B cell (primary cell): ENCODE measurements around the gene EPHB1. TPM values are rescaled to one million over a fixed set of nuclear protein-coding genes. Genes with fewer than 3 reads are reported as not detected.
"Not testable (repeated sequence)": the region's sequence is repeated elsewhere in the genome, so short reads cannot be mapped to it uniquely, and the experiment has no call there.

Experiments
- ATAC-seq: fragments of 200-7000 bp; cut with Tn5 transposase; one replicate; pipeline ENCODE4 v1.10.0; 2021; ENCODE audit warnings: low read depth, mild to moderate bottlenecking, moderate number of reproducible peaks, moderate library complexity
- CTCF ChIA-PET: fragments of 350-600 bp; sonication (Branson Sonifier 250); formaldehyde crosslinking; loops from one replicate; lab custom pipeline; 2021; ENCODE audit warnings: antibody characterized with exemption, inconsistent platforms; lab: Charles Lee
- POLR2A ChIA-PET: fragments of 350-600 bp; sonication (Branson Sonifier 250); formaldehyde crosslinking; loops from one replicate; lab custom pipeline; 2021; ENCODE audit warnings: antibody characterized with exemption; lab: Charles Lee
- DNase-seq: peaks from one replicate; pipeline ENCODE4 v3.0.0; 2013
- H2AFZ ChIP-seq: 2 replicates; pipeline ENCODE4 v1.6.1; 2012; ENCODE audit warnings: mild to moderate bottlenecking, low read depth, low read length; ENCODE audit not compliant: insufficient read depth, poor library complexity, severe bottlenecking
- H3K27ac ChIP-seq, 2 donors: 1 replicate in 1 of 2; 2 replicates in 1 of 2; pipeline ENCODE4 v1.5.1; 2012 to 2013; ENCODE audit warnings: low read length in 2 of 2, mild to moderate bottlenecking in 2 of 2, moderate library complexity in 1 of 2
- H3K27me3 ChIP-seq, 4 experiments: fragments of 200-600 bp in 1 of 4; sonication (generic) in 1 of 4; replicated peaks in 1 of 4; 1 replicate in 2 of 4; 2 replicates in 2 of 4; pipeline versions ENCODE4 v1.6.1 to v1.7.0; 2013 to 2016; ENCODE audit warnings: low read length in 3 of 4, mild to moderate bottlenecking in 2 of 4, mixed read lengths in 1 of 4, moderate library complexity in 1 of 4; ENCODE audit not compliant: insufficient read depth in 4 of 4, control insufficient read depth in 3 of 4; ENCODE audit errors: control extremely low read depth in 1 of 4
- H3K36me3 ChIP-seq, 2 experiments: replicated peaks in 1 of 2; 1 replicate in 1 of 2; 2 replicates in 1 of 2; pipeline versions ENCODE4 v1.6.1 to v1.7.1; 2013; ENCODE audit warnings: low read length in 1 of 2; ENCODE audit not compliant: insufficient read depth in 2 of 2, control insufficient read depth in 1 of 2; ENCODE audit errors: control extremely low read depth in 1 of 2, extremely low read depth in 1 of 2
- H3K4me1 ChIP-seq, 2 donors: fragments of 200-600 bp in 1 of 2; sonication (generic) in 1 of 2; 1 replicate in 1 of 2; 2 replicates in 1 of 2; pipeline versions ENCODE4 v1.5.1 to v1.6.1; 2013 to 2017; ENCODE audit warnings: low read length in 2 of 2; ENCODE audit not compliant: control insufficient read depth in 2 of 2, insufficient read depth in 2 of 2
- H3K4me2 ChIP-seq: replicated peaks from 2 replicates; pipeline ENCODE3; 2012; ENCODE audit warnings: mild to moderate bottlenecking, low read depth, low read length; ENCODE audit not compliant: poor library complexity, severe bottlenecking
- H3K4me3 ChIP-seq, 5 experiments: fragments of 200-600 bp in 1 of 5; sonication (generic) in 1 of 5; 1 replicate in 3 of 5; 2 replicates in 2 of 5; pipeline versions ENCODE4 v1.5.1 to v1.7.0; 2011 to 2016; ENCODE audit warnings: low read length in 4 of 5, mild to moderate bottlenecking in 4 of 5, low read depth in 2 of 5, control low read depth in 1 of 5, moderate library complexity in 1 of 5; ENCODE audit not compliant: insufficient read depth in 1 of 5; ENCODE audit errors: control extremely low read depth in 1 of 5, extremely low read depth in 1 of 5
- H3K79me2 ChIP-seq: fragments of 200-600 bp; sonication (generic); one replicate; pipeline ENCODE4 v1.6.0; 2016; ENCODE audit warnings: low read length; ENCODE audit not compliant: control insufficient read depth, insufficient read depth
- H3K9ac ChIP-seq: fragments of 200-600 bp; sonication (generic); 2 replicates; pipeline ENCODE4 v1.6.1; 2017; ENCODE audit warnings: mild to moderate bottlenecking, low read length, moderate library complexity
- H3K9me3 ChIP-seq, 3 donors: one replicate each; pipeline versions ENCODE4 v1.6.1 to v1.7.1; 2013; ENCODE audit warnings: low read length in 2 of 3; ENCODE audit not compliant: control insufficient read depth in 2 of 3, insufficient read depth in 1 of 3; ENCODE audit errors: control extremely low read depth in 1 of 3
- H4K20me1 ChIP-seq: 2 replicates; pipeline ENCODE4 v1.6.0; 2012; ENCODE audit warnings: mild to moderate bottlenecking, low read length; ENCODE audit not compliant: insufficient read depth, control insufficient read depth, poor library complexity, severe bottlenecking
- H3K27ac Mint-ChIP-seq: one replicate; pipeline ENCODE4 v1.8.0; 2021; ENCODE audit warnings: mixed read lengths
- H3K27me3 Mint-ChIP-seq: one replicate; pipeline ENCODE4 v1.8.0; 2021; ENCODE audit warnings: mixed read lengths
- H3K4me1 Mint-ChIP-seq: one replicate; pipeline ENCODE4 v1.8.0; 2021; ENCODE audit warnings: mixed read lengths
- H3K4me3 Mint-ChIP-seq: one replicate; pipeline ENCODE4 v1.8.0; 2021; ENCODE audit warnings: mixed read lengths
- H3K9me3 Mint-ChIP-seq: one replicate; pipeline ENCODE4 v1.8.0; 2022; ENCODE audit warnings: mixed read lengths; ENCODE audit not compliant: insufficient read depth
- CTCF ChIP-seq: fragments of 200-600 bp; IDR thresholded peaks from one replicate; pipeline ENCODE4 v1.8.0; 2022; ENCODE audit warnings: antibody characterized with exemption, mild to moderate bottlenecking
- EZH2 ChIP-seq: IDR thresholded peaks from 2 replicates; pipeline ENCODE4 v1.6.1; 2012; ENCODE audit warnings: borderline replicate concordance, low read depth, mild to moderate bottlenecking, moderate library complexity, low read length; ENCODE audit not compliant: insufficient read depth, poor library complexity, severe bottlenecking
- WGBS: methylation state at CpG from one replicate; pipeline ENCODE4 v1.1.5; 2013; ENCODE audit warnings: missing lambda C conversion rate; ENCODE audit not compliant: insufficient coverage; 5-methylcytosine and 5-hydroxymethylcytosine counted together
- intact Hi-C: fragments of 100-400 bp; cut with micrococcal nuclease; formaldehyde crosslinking; loops from one replicate; pipeline ENCODE4 v1.10.0; 2022
- polyA plus RNA-seq: library from polyadenylated mRNA; depleted of rRNA; stranded (reverse); fragments of >200 nt; gene quantifications from 2 replicates; pipeline ENCODE4 v1.2.3, GENCODE V29; 2012
- total RNA-seq, 2 donors: library from RNA; stranded (reverse); fragments of 120-200 nt in 1 of 2; gene quantifications; 1 replicate in 1 of 2; 2 replicates in 1 of 2; pipeline versions ENCODE4 v1.2.3 to v1.2.4, GENCODE V29; 2013 to 2022

Gene EPHB1
- total and polyA plus RNA-seq, 2 donors (not counting 1 experiment from before 2014, with no cell fraction given): 0.01 TPM; not detected in 1

- H3K27ac Mint-ChIP-seq: no peak overlapping the region
- ATAC-seq: no peak
Measured at GRCh38 chr3:134776518-134776917, 18.5 kb upstream of the EPHB1 start.

GRCh38 chr3:134777341-134777740 lies 17.7 kb upstream of the EPHB1 start:
- ChIA-PET CTCF (no interaction called here), POLR2A (no interaction called here)
- H3K9me3 Mint-ChIP-seq: no peaks in the 10 kb centered on the region
- Histone ChIP-seq H4K20me1 (no peaks in the 10 kb centered on the region), H3K27me3 (no peaks in the 10 kb centered on the region), H3K4me1 (no peaks in the 10 kb centered on the region), H3K4me3 (no peak overlapping the region), H2AFZ (no peak overlapping the region), H3K4me2 (no peak overlapping the region), H3K9me3 (no peaks in the 10 kb centered on the region), H3K36me3 (no peaks in the 10 kb centered on the region), H3K9ac (no peak overlapping the region), H3K27ac (no peak overlapping the region), H3K79me2 (no peaks in the 10 kb centered on the region)
- ATAC-seq: no peak
- peaks cover 3% of the 10 kb centered on the region for H3K27me3 Mint-ChIP-seq
- no peak overlapping the region for H3K27ac Mint-ChIP-seq
- H3K4me3 Mint-ChIP-seq: no peak overlapping the region
- DNase-seq: no peak
- WGBS: 100% methylated on average over 2 of the region's 5 CpGs
- intact Hi-C loops: no loop called here
- no peaks in the 10 kb centered on the region for H3K4me1 Mint-ChIP-seq
- TF ChIP-seq CTCF: no peak
- no peak for TF ChIP-seq EZH2

More at GRCh38 chr3:134776518-134776917, 18.5 kb upstream of the EPHB1 start:
- 92% methylated on average over 1 of the region's 1 CpG for WGBS
- no peak overlapping the region for H2AFZ ChIP-seq
- TF ChIP-seq EZH2: no peak
- no peak for TF ChIP-seq CTCF
- no peak overlapping the region for H3K4me2 ChIP-seq
- no peaks in the 10 kb centered on the region for H3K36me3 ChIP-seq
- DNase-seq: no peak
- no peak overlapping the region for H3K27ac ChIP-seq
- peaks cover under 1% of the 10 kb centered on the region for H3K27me3 Mint-ChIP-seq
- no peaks in the 10 kb centered on the region for H4K20me1 ChIP-seq
- no peak overlapping the region for H3K4me3 Mint-ChIP-seq
- H3K9me3 ChIP-seq: no peaks in the 10 kb centered on the region
- no peaks in the 10 kb centered on the region for H3K27me3 ChIP-seq
- ChIA-PET CTCF (no interaction called here), POLR2A (no interaction called here)
- H3K79me2 ChIP-seq: no peaks in the 10 kb centered on the region
- H3K4me1 ChIP-seq: no peaks in the 10 kb centered on the region
- intact Hi-C loops: no loop called here
- H3K9me3 Mint-ChIP-seq: no peaks in the 10 kb centered on the region
- no peak overlapping the region for H3K9ac ChIP-seq
- no peak overlapping the region for H3K4me3 ChIP-seq
- no peaks in the 10 kb centered on the region for H3K4me1 Mint-ChIP-seq

- POLR2A ChIA-PET: not testable (repeated sequence)
Measured at GRCh38 chr3:134788283-134788682, 6.8 kb upstream of the EPHB1 start.

More at GRCh38 chr3:134788283-134788682, 6.8 kb upstream of the EPHB1 start:
- H3K9ac ChIP-seq, H3K4me1 Mint-ChIP-seq, H3K9me3 Mint-ChIP-seq, H3K36me3 ChIP-seq, intact Hi-C loops, H3K9me3 ChIP-seq, DNase-seq, H3K79me2 ChIP-seq, CTCF ChIA-PET, ATAC-seq, H3K27ac ChIP-seq, H3K4me1 ChIP-seq, H3K4me2 ChIP-seq, H3K4me3 Mint-ChIP-seq, H3K4me3 ChIP-seq, H3K27ac Mint-ChIP-seq, H2AFZ ChIP-seq, H4K20me1 ChIP-seq: not testable (repeated sequence)
- 100% methylated on average over 1 of the region's 4 CpGs for WGBS
- H3K27me3 Mint-ChIP-seq: peaks cover 35% of the 10 kb centered on the region
- peaks cover 0 to 14% (median 0%) of the 10 kb centered on the region in 4 experiments for H3K27me3 ChIP-seq
